ENCODE results near the gene OR4D6. TPM values are rescaled to one million over a fixed set of nuclear protein-coding genes. Genes with fewer than 3 reads are reported as not detected.
"Not testable (repeated sequence)": the region's sequence is repeated elsewhere in the genome, so short reads cannot be mapped to it uniquely, and the experiment has no call there.

The OR4D6 gene
- total RNA-seq, 1 donor from 2014 or later: not detected

DNA sequence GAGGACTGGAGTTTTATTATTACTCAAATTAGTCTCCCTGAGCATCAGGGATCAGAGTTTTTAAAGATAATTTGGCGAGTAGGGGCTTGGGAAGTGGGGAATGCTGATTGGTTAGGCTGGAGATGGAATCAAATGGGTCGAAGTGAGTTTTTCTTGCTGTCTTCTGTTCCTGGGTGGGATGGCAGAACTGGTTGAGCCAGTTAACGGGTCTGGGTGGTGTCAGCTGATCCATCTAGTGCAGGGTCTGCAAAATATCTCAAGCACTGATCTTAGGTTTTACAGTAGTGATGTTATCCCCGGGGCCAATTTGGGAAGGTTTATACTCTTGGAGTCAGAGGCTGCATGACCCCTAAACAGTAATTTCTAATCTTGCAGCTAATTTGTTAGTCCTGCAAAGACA lies 31.6 kb upstream of the OR4D6 start:
- no peak overlapping the region for H3K4me3 ChIP-seq (ENCODE audit: low read depth, low read length)
- TF ChIP-seq CTCF (conservative IDR thresholded peaks at IDR 0.05; ENCODE audit: low read depth, low read length): no peak
- DNase-seq (ENCODE audit: low read depth): no peak

GRCh38 chr11:59426361-59427067 lies 30.2 kb upstream of the OR4D6 start, which contains the start of gene OR5A2:
Gene OR5A2 (minus strand): TSS chr11:59426413. CDS start chr11:59422953, 3,460 bp downstream.
- no peak for DNase-seq (ENCODE audit: low read depth)
- no peak within 1 kb of the TSS for H3K4me3 ChIP-seq (ENCODE audit: low read depth, low read length)
- TF ChIP-seq CTCF (conservative IDR thresholded peaks at IDR 0.05; ENCODE audit: low read depth, low read length): no peak

- H3K4me3 ChIP-seq (ENCODE audit: low read depth, low read length): no peak overlapping the region
- DNase-seq (ENCODE audit: low read depth): no peak
- TF ChIP-seq CTCF (conservative IDR thresholded peaks at IDR 0.05; ENCODE audit: low read depth, low read length): no peak
These were observed 29.7 kb upstream of the OR4D6 start for GRCh38 chr11:59427068-59427382.

DNA sequence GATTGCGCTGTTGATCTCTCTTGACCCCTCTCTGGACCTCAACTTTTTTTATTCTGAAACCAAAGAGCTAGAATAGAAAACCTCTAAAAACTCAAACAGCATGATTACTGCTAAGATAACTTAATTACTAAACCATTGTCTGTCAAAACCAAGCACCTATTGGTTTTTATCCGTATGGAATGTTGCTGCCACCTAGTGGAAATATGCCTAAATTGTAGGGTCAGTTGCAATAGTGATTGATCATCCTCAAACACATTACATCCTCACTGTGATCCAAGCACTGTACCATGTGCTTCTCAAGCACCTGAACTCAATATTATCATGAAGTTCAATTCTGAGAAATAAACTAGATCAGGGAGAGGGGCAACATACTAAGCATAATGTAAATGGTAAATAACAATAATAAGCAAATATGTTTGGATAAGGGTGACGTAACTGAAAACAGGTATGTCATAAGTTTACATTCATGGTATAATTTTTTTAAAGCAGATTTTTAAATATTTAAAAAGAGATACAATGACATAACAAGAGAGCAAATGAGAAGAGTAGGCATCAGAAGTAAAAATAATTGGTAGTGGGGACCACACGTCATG lies 26.7 kb upstream of the OR4D6 start:
- peak; percentile 82 for TF ChIP-seq CTCF (conservative IDR thresholded peaks at IDR 0.05; ENCODE audit: low read depth, low read length)
- DNase-seq (ENCODE audit: low read depth): peak; percentile 13
- H3K4me3 ChIP-seq (ENCODE audit: low read depth, low read length): no peak overlapping the region

DNA sequence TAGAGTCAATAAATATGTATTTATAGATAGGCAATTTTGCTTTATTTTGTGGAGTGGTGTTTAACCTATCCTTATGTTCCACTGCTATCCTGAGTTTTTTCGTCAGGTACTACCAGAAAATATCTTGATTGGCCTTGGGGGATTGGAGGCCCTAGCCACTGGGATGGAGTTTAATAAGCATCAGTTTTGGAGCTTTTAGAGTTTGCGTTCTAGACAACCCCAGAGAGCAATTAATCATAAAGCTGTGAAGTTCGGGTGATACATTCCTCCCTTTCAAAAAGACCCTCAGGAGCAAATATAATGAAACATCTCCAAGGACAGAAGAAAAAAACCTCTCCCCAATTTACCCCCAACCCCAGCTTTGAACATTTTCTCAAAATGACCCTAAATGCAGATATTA lies 20.6 kb upstream of the OR4D6 start, which contains the start of gene OR5A1:
TSS of gene OR5A1 (plus strand) at position 301 of the 400 bp plus-strand sequence. CDS start 6,700 bp downstream, outside the sequence.
- no peak for DNase-seq (ENCODE audit: low read depth)
- no peak for TF ChIP-seq CTCF (conservative IDR thresholded peaks at IDR 0.05; ENCODE audit: low read depth, low read length)
- no peak within 1 kb of the TSS for H3K4me3 ChIP-seq (ENCODE audit: low read depth, low read length)

DNA sequence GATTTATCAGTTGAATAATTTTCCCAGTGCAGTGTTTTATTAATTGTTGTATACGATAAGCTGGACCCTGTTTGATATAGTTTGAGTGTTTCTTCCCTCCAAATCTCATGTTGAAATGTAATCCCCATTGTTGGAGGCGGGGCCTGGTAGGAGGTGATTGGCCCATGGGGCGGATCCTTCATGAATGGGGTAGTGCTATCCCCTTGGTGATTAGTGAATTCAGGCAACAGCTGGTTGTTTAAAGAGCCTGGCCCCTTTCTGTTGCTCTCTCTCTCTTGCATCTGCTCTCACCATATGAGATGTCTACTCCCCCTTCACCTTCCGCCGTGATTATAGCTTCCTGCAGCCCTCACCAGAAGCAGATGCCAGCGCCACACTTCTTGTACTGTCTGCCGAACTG lies 19.0 kb upstream of the OR4D6 start:
- DNase-seq (ENCODE audit: low read depth): no peak

DNA sequence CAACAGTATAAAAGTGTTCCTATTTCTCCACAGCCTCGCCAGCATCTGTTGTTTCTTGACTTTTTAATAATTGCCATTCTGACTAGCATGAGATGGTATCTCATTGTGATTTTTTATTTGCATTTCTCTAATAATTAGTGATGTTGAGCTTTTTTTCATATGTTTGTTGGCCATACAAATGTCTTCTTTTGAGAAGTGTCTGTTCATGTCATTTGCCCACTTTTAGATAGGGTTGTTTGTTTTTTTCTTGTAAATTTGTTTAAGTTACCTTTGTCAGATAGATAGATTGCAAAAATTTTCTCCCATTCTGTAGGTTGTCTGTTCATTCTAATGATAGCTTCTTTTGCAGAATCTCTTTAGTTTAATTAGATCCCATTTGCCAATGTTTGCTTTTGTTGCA lies 11.1 kb upstream of the OR4D6 start:
- not testable (repeated sequence) for DNase-seq (ENCODE audit: low read depth); H3K4me3 ChIP-seq (ENCODE audit: low read depth, low read length)

More for the DNA sequence above, 19.0 kb upstream of the OR4D6 start:
- H3K4me3 ChIP-seq (ENCODE audit: low read depth, low read length): no peak overlapping the region
- TF ChIP-seq CTCF (conservative IDR thresholded peaks at IDR 0.05; ENCODE audit: low read depth, low read length): no peak

All from epithelial cell of proximal tubule (primary cell).